GM19395 (cell line): ENCODE results near the gene DDIT4.

ENCODE experiments used
- ATAC-seq: cut with Tn5 transposase; IDR thresholded peaks from one replicate; pipeline ENCODE4 v1.9.1; 2021; ENCODE audit warnings: mild to moderate bottlenecking, moderate library complexity; ENCODE audit not compliant: unreplicated experiment

Gene DDIT4

DNA sequence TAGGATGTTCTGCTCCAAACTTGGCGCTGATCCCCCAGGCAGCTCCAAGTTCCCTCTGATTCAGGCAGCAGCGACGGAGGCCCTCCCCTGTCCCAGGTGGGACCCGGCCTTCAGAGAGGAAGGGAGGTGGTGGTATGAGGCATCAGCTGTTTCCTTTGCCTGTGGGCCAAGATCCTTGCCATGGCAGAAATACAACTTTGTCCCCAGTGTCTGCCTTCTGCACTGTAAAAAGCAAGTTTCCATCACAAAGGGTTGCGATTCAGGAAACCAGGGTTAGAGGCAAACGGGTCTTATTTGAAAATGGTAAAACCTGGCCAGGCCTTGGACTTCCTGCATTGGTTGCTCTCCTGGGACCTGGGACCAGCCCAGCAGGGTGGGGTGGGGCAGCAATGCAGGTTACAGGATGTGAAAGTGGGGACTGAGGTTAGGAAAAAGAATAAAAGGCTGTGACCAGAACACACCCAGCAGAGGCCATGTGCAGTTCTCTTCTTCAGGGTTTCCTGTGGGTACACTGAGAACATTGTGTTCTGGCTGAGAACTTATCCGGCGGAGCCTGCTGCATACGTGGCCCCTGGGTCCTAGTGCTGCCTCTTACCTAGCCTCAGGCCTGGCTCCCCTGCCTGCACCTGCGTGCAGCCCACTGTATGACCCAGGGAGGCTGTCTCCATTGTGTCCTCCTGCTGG lies 25.1 kb upstream of the DDIT4 start:
- ATAC-seq: peak; percentile 91

DNA sequence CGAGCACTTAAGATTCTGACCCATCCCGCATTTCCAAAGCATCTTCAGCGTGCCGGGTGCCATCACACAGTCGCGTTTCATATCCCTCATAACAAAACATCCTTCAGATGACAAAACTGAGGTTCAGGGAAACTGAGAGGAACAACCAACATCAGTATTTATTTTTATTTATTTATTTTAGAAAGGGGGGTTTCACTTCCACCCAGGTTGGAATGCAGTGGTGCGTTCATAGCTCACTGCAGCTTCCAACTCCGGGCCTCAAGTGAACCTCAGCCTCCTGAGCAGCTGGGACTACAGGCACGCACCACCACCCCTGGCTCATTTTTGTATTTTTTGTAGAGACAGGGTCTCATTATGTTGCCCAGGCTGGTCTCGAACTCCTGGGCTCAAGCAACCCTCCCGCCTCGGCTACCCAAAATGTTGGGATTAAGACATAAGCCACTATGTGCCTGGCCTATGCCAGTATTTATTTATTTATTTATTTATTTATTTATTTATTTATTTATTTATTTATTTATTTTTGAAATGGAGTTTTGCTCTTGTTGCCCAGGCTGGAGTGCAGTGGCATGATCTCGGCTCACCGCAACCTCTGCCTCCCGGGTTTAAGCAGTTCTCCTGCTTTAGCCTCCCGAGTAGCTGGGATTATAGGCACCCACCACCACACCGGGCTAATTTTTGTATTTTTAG lies 24.4 kb upstream of the DDIT4 start:
- ATAC-seq: peak; percentile 11

DNA sequence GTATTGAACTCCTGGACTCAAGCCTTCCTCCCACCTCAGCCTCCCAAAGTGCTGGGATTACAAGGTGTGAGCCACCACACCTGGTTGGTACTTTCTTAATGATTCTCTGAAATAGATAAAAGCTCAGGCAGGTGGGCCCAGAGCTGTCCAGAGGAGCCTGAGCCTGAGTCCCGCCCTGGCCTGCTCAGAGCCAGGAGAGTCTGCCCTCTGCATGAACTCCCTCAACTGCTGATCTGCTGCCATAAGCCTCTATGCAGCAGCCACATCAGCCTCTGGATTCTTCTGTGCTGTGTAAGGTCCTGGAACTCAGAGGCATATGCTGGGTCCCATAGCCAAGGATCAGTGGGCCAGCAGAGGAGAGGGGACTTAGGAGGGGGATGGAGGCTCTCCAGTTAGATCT lies 23.1 kb upstream of the DDIT4 start:
- ATAC-seq: no peak

DNA sequence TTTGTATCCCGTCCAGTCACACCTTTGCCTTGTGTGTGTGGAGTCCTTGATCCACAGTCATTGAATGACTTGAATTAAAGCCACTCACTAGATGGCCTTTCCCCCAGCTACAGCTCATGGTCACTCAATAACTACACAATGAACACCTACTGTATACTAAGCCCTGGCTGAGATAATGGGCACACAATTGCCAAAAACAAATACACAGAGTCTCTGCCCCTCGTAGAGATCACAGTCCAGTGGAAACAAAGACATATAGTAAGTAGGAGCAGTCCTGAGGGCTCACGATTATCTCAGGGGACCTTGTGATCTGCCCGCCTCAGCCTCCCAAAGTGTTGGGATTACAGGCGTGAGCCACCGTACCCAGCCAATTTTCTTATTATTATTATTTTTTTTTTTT lies 22.1 kb upstream of the DDIT4 start:
- ATAC-seq: no peak

DNA sequence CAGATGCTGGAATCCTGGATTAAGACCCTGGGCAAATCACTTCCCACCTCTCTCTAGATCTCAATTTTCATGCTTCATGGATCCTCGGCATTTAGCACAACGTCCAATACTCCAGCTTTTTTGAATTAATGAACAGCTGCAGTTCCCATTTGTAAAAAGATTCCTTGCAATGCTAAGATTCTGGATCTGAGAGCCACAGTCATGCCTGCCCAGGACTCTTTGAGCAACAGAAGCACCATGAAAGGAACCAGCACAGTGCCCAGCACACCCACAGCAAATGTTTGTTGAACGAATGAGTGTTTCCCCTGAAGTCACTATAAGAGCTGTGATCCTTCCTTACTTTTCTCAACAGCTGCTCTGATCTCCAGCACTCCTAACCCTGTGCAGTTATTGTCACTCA lies 20.8 kb upstream of the DDIT4 start:
- ATAC-seq: no peak

DNA sequence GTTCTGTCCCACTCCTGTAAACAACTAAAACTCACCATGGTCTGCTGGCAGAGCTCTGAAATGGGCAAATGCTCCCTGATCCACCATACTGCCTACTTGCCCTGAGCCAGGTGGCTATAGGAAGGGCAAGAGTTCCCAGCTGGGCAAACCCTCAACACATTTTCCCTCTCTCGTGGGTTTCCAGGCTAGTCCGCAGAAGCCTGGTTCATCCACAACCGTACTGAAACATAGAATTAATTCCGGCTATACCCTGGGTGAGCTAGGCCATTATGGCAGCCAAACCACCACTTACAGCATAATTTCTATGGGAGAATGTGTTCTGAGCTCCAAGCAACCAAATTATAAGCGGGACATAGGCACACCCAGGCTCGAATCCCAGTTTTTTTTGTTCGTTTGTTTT lies 20.1 kb upstream of the DDIT4 start:
- no peak for ATAC-seq

DNA sequence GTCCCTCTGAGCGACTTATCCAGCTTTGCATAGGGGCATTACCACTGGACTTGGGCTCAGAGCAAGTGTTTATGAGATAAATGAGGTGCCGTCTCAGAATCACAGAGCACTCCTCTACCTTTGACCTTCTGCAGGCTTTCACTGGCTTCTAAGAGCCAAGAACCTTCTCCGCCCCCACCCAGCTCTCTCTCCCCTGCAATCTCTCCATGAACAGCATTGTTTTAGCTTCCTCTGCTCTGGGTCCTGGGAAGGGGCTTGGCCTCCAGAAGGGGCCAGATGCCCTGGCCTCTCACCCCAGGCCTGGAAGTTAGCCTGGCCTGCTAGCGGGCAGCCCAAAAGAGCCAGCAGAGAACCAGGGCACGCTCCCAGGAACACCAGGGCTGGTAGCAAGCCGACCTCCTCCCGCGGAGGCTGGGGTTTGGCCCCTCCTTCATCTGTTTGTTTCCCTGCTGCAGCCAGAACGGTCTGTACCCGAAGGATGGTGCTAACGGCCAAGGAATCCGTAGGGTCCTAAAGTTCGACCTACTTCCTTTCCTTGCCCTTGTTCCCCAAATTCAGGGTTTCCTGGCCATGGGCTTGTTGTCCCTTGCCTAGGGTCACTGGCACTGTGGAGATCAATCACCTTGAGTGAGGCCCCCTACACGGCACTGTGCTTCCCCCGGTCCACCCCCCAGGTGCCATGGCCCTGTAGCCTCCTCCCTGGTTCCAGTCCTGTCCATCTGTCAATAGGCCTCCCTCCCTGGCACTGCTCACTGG lies 18.7 kb upstream of the DDIT4 start:
- no peak for ATAC-seq

DNA sequence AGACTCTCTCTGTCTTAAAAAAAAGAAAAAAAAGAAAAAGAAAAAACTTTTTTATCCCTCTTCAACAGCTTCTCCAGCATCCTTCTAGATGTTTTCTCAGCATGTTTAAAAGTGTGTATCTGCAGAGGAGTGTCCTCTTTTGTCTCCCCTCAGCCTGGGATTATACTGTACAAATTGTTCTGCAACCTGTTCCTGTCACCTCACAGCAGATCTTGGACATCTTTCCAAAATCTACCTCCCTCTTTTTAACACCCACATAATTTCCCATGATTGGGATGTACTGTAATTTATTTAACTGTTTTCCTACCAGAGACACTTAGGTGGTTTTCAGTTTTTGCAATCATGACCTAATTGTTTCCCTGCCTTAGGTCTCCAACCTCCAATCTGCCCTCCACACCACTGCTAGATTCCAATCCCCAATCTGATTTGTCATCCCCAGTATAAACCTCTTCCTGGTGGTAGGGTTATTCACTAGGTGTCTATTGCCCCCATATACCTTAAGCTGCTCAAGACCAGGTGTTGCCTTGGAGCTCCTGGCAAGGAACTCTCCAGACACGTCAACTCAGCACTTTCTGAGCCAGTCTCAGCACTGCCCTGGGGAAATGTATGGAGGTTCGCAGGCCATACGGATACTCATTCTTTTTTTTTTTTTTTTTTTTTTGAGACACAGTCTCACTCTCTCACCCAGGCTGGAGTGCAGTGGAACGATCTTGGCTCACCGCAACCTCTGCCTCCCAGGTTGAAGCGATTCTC lies 17.6 kb upstream of the DDIT4 start:
- ATAC-seq: no peak

DNA sequence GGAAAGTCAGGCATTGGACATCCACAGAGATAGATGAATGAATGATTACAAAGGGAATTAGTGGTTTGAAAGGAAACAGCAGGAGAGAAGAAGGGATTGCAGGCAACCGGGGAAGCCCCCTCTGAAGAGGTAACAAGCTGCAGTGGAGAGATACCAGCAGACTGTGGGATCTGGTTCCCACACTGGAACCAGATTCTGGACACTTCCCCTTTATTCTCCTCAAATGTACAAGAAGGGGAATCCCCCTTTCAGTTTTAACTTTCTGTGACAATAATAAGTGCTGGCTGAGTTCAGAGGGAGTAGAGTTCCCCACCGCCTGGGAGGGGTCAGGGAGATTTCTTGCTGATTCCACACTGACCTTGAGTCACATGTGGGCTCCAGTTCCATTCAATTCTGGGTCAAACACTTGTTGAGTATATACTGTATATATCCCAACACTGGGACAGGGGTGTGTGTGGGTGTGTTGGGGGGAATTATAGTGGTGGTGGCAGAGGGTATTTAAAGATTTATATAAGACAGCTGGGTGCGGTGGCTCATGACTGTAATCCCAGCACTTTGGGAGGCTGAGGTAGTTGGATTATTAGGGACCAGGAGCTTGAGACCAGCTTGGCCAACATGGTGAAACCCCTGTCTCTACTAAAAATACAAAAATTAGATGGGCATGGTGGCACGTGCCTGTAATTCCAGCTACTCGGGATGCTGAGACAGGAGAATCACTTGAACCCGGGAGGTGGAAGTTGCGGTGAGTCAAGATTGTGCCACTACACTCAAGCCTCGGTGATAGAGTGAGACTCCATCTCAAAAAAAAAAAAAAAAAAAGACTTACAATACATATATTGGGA lies 16.5 kb upstream of the DDIT4 start:
- no peak for ATAC-seq

DNA sequence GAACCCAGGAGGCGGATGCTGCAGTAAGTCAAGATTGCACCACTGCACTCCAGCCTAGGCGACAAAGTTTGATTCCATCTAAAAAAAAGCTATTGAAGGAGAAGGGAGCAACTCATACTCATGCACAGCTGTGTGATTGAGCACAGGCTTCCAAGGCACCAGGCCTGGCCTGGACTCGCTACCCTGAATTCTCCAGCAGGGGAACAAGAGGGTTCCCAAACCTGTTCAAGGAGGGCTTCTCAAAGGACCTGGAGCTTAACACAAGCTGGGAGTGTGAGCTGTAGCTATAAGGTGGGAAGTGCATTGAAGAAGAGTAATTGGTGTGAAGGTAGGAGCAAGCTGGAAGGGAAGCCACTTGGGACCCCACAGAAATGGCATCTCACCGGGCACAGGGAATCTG lies 15.1 kb upstream of the DDIT4 start:
- ATAC-seq: no peak

DNA sequence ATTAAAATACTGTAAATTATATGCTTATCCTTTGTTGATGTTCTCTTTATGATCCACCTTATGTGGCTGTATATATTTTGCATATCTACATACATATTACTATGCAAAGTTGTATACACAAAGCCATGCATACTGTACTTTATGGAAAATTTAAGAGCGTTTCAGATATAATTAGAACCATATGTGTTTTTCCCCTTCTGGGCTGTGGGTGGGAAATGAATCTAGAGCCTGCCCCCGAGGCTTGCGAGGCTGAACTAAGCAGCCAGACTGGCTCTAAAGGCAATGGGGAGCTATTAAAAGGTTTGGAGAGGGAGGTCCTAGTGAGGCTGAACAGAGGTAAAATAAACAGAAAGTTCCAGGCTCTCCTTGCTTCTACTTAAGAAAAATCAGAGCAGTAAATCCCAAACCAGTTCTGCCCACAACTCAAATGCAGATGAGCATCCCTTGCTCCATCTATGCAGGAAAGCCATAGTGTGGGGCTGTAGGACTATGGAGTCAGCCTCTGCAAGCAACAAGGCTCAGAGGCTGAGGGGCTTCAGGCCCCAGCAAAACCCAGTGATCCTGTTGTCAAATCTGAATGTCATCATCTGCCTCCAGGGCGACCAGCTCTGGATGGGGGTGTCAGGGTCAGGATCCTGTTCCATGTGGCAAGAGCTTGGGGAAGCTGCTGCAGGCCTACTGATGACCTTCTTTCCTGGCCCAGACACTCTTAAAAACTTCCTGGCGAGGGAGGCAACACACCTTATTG lies 14.1 kb upstream of the DDIT4 start:
- ATAC-seq: no peak

DNA sequence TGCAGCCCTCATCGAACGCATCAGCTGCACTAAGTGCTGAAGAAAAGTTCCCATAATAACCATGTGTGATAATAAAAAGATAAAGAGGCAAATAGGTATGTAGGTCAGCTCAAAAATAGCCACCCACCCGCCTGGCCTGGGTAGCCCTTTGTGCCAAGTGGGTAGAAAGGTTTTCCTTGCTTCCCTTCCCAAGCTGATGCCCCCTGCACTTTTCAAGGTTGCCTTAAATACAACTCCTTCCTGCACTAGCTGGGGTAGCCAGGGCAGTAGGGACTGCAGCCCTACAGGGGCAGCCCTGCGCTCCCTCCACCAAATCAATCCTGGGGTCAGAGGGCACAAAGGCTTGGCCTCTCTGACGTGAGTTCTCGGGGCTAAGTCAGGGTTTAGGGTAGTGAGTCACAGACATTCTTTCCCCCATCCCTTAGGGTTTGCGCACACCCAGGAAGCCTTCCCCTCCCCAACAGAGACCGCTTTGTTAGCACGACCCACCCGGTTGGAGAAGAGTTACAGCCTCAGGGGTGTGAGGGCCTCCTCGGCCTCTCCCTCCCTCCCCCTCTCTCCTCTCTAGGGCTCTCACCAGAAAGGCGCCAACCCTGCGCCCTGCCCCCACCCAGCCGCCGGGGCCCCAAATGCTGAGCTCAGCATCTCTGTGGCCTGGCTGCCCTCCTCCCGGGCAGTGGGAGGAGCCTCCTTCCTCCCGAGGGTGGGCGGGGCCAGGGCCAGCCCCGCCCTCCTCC lies 13.3 kb upstream of the DDIT4 start:
- peak; percentile 51 for ATAC-seq

DNA sequence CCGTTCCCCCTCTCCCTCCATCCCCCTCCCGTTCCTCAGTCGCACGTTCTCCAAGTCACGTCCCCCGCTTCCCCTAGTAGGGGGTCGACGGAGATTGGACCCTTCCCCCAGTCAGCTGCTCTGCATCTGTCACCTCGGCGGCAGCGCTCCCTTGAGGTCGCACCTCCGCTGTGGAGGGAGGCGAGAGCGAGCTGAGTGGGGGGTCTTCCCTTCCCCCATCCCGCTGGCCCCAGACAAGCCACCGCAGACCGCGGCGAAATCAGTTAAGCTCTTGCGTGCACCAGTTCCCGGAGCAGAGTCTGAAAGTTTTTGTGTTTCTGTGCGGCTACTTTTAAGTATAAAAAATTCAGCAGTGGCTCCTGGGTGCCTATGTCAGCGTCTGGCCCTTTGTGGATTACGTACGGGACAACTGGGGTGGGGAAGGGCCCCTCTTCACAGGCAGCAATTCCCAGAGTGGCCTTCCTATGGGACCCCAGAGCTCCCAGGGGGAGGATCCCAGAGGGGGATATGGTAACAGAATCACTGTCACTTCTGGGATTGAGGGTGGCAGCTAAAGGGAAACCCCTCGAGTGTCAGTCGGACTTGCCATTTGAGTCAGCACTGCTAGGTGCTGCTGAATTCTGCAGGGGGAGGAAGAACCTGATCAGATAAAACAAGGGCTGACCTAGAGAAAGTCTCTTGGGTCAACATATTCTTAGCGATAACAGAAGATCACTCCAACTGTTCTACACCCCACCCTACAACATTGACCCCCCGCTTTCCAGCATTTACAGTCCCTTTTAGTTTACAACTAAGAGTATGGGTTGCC lies 12.5 kb upstream of the DDIT4 start:
- peak; percentile 63 for ATAC-seq

DNA sequence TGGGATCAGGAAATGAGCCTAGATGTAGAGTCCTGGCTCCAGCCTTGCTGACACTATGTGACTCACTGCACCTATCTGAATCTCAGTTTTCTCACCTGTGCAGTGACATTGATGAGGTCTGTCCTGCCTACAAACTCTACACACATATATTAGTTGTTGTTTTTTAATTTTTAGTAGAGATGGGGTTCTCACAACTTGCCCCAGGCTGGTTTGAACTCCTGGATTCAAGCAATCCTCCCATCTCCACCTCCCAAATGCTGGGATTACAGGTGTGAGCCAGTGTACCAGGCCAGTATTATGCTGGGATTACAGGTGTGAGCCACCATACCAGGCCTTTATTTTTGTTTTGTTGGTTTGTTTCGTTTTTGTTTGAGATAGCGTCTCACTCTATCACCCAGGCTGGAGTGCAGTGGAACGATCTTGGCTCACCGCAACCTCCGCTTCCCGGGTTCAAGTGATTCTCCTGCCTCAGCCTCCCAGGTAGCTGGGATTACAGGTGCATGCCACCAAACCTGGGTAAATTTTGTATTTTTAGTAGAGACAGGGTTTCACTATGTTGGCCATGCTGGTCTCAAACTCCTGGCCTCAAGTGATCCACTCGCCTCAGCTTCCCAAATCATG lies 11.8 kb upstream of the DDIT4 start:
- ATAC-seq: peak; percentile 16

DNA sequence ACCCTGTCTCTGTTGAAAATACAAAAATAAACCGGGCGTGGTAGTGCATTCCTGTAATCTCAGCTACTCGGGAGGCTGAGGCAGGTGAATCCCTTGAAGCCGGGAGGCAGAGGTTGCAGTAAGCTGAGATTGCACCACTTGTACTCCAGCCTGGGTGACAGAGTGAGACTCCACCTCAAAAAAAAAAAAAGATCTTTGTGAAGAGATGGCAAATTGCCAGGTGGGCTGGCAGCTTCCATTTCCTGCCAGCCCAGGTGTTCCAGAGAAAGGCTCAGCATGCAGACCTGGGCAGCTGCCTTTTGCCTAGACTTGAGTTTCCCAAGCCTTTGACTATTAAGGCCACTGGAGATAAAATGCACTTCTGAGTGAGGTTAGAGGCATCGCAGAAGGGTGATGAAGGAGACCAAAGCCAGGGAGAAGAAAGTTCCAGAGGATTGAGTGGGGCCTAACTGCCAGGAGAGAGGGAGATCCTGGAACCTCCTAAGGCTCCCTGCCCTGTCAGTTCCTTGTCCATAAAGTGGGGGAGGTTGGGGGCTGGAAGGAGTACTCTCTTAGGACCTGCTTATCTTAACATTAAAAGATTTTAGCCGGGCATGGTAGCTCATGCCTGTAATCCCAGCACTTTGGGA lies 10.0 kb upstream of the DDIT4 start:
- no peak for ATAC-seq

DNA sequence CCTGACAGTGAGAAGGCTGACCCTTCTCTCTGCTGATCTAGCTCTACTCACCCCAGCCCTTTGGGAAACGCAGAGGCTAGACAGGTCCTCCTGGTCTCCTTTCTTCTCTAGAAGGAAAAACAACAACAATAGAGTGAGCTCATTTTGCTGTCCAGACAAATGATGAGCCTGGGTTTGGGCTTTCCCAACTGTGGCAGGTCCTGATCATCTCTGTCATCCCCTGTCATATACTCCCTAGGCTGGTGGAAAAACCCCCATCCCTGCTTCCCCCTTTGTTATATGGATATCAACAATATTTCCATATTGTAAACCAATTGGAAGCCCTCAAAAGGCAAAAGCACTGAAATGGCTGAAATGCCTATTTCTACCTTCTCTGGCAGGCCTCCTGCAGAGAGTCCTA lies 9.2 kb upstream of the DDIT4 start:
- no peak for ATAC-seq

DNA sequence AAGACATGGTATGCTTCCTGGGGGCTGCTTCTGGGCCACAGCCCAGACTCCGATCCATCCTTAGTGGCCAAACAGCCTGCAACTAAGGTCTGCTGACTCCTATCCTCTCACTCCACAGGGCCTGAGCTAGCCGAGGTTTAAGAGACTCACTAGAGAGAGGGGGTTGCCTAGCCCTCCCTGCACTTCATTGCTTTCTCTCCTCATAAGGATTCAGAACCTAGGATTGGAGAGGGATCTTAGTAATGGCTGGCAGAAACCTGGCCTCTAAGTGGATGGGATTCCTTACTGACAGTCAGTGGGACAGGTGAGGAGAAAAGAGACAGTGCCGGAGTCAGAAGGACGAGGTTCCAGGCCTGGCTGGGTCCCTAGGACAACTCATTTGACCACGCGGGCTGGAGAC lies 8.2 kb upstream of the DDIT4 start:
- no peak for ATAC-seq
